PFSK-1 (cell line): Measurements from ENCODE around the gene OR2G2.

ENCODE experiments used
- FOXP2 ChIP-seq: optimal IDR thresholded peaks from 2 replicates; pipeline ENCODE3; 2011; ENCODE audit warnings: borderline replicate concordance, control low read depth, inconsistent platforms; ENCODE audit not compliant: insufficient read depth; ENCODE audit errors: extremely low read length, extremely low read depth
- POLR2AphosphoS5 ChIP-seq: IDR thresholded peaks from 2 replicates; pipeline ENCODE4 v1.6.1; 2012; ENCODE audit warnings: low read depth, mild to moderate bottlenecking, control low read depth, low read length, moderate library complexity
- TAF1 ChIP-seq: IDR thresholded peaks from 2 replicates; pipeline ENCODE4 v1.6.1; 2012; ENCODE audit warnings: low read length, control low read depth, borderline replicate concordance; ENCODE audit not compliant: insufficient read depth
- TF ChIP-seq, protein P1 (sequence below), 2 experiments: IDR thresholded peaks; 2 replicates each; pipeline versions ENCODE4 v1.6.1 to v1.8.0; 2011 to 2012; ENCODE audit warnings: low read depth in 2 of 2, low read length in 2 of 2, control low read depth in 1 of 2, inconsistent platforms in 1 of 2, mild to moderate bottlenecking in 1 of 2, moderate library complexity in 1 of 2; ENCODE audit not compliant: insufficient read depth in 1 of 2

DNA sequence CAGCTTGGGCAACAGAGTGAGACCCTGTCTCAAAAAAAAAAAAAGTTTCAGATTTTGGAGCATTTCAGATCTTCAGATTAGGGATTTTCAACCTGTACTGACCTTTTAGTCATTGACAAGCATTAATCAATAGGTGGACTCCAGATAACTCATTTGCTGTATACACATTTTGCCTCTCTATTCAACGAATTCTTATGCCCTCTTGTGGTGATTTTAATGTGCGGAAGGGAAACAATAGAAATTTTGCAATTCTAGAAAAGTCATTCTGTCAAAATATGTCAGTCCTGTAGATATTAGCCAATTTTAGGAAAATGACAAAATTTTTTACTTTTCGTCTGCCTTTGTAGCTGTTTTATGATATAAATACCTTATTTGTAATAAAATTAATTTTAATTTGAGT is 11.6 kb upstream of the OR2G2 start:
- TF ChIP-seq POLR2AphosphoS5: no peak
- TF ChIP-seq, protein P1, sequence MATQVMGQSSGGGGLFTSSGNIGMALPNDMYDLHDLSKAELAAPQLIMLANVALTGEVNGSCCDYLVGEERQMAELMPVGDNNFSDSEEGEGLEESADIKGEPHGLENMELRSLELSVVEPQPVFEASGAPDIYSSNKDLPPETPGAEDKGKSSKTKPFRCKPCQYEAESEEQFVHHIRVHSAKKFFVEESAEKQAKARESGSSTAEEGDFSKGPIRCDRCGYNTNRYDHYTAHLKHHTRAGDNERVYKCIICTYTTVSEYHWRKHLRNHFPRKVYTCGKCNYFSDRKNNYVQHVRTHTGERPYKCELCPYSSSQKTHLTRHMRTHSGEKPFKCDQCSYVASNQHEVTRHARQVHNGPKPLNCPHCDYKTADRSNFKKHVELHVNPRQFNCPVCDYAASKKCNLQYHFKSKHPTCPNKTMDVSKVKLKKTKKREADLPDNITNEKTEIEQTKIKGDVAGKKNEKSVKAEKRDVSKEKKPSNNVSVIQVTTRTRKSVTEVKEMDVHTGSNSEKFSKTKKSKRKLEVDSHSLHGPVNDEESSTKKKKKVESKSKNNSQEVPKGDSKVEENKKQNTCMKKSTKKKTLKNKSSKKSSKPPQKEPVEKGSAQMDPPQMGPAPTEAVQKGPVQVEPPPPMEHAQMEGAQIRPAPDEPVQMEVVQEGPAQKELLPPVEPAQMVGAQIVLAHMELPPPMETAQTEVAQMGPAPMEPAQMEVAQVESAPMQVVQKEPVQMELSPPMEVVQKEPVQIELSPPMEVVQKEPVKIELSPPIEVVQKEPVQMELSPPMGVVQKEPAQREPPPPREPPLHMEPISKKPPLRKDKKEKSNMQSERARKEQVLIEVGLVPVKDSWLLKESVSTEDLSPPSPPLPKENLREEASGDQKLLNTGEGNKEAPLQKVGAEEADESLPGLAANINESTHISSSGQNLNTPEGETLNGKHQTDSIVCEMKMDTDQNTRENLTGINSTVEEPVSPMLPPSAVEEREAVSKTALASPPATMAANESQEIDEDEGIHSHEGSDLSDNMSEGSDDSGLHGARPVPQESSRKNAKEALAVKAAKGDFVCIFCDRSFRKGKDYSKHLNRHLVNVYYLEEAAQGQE (IDR thresholded peaks at IDR 0.05; ENCODE audit: insufficient read depth in 1 of 2, low read depth in 2 of 2, low read length in 2 of 2): no peak
- TF ChIP-seq TAF1: no peak
- TF ChIP-seq FOXP2: no peak
